Adipose tissue (tissue), 3 donors: ENCODE results near the gene GET4. TPM values are rescaled to one million over a fixed set of nuclear protein-coding genes. Genes with fewer than 3 reads are reported as not detected.
"Not testable (repeated sequence)": the region's sequence is repeated elsewhere in the genome, so short reads cannot be mapped to it uniquely, and the experiment has no call there.

ENCODE experiments used
- H3K27ac ChIP-seq: one replicate; pipeline ENCODE4 v1.5.1; 2013; ENCODE audit warnings: low read depth, low read length
- WGBS, 3 donors: extraction: QIAGEN DNeasy Blood & Tissue Kit; methylation state at CpG; one replicate each; pipeline ENCODE4 v1.1.7; 2013; 5-methylcytosine and 5-hydroxymethylcytosine counted together
- polyA plus RNA-seq, 3 donors: library from polyadenylated mRNA; stranded (reverse); fragments of 200-250 nt; gene quantifications; one replicate each; pipeline ENCODE4 v1.2.3, GENCODE V29; 2013
- donor health status: healthy with polysubstance abuse.
- donor health status: Bipolar disorder and iron deficiency.
- donor health status: healthy.

Gene GET4
- polyA plus RNA-seq, 3 donors = 27.7 to 35.9 (median 35.4) TPM

DNA sequence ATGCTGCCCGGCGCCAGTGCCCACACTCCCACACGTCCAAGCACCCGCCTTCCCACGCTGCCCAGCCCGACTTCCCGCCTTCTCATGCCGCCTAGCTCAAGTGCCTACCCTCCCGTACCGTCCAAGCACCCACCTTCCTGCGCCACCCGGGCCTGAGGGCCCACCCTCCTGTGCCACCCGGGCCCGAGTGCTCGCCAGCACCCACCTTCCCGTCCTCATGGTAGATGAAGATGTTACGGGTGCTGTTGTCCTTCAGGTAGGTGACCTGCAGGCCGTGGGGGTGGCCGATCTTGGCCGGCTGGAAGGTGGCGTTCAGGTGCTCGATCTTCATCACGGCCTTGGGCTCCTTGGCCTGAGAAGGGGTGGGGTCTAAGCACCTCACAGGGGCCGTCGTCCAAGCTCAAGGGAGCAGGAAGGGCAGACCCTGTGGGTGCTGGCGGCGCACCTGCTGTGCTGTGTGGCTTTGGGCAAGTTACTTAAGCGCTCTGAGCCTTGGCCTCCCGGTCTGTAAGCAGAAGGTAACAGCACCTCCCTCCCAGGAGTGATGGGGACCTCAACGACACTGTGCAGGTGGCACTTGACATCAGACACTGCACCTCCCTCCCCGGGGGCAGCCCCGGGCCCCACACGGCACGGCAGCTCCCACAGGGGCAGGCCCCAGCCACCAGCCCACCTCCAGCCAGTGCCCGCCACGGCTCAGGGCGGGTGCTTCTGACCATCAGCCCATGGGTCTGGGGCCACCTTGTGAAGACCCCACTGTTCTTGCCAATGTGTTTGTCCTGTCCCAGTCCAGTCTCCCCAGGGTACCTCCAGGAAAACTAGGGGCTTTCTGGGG lies 27.8 kb downstream of the GET4 start:
- 86 to 90% (median 90%) methylated on average over 33 to 37 of the region's 37 CpGs for WGBS, 3 donors
- H3K27ac ChIP-seq = no peak overlapping the region

DNA sequence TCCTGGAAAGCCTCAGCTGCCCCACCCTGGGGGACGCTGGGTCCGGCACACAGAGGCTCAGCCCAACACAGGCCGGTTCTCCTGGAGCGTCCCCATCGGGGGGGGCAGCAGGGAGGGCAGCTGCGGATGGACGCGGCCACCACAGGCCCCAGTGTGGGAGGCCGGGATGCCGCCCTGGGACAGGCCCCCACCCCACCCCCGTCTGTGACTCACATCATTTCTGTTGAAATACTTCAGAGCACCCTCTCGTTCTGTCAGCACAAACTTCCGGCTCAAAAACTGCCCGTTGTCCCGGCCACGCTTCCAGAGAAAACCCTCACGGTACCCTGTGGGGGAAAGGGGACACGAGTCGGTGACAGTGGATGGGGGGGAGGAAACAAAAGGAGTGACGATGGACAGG lies 28.5 kb downstream of the GET4 start:
- 57 to 69% (median 64%) methylated on average over 18 to 20 of the region's 20 CpGs for WGBS, 3 donors

DNA sequence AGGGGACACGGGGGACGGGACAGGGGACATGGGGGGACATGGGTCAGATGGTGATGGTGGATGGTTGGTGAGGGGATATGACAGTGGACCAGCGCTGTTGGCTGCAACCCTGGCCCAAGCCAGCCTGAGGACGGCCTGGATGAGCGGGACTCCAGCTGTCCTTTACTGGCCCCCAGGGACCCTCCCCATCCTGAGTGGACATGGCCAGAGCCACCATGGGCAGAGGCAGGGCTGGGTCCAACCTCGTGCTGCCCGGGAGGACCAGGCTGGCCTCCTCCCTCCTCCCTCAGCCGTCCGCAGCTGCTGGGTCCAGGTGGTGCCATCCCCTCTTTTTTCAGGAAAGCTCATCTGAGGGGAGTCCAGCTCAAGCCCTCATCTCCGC lies 30.4 kb downstream of the GET4 start:
- WGBS, 3 donors = 52 to 88% (median 70%) methylated on average over 8 to 10 of the region's 10 CpGs
- no peak overlapping the region for H3K27ac ChIP-seq

More for the DNA sequence above, 28.5 kb downstream of the GET4 start:
- H3K27ac ChIP-seq = no peak overlapping the region

DNA sequence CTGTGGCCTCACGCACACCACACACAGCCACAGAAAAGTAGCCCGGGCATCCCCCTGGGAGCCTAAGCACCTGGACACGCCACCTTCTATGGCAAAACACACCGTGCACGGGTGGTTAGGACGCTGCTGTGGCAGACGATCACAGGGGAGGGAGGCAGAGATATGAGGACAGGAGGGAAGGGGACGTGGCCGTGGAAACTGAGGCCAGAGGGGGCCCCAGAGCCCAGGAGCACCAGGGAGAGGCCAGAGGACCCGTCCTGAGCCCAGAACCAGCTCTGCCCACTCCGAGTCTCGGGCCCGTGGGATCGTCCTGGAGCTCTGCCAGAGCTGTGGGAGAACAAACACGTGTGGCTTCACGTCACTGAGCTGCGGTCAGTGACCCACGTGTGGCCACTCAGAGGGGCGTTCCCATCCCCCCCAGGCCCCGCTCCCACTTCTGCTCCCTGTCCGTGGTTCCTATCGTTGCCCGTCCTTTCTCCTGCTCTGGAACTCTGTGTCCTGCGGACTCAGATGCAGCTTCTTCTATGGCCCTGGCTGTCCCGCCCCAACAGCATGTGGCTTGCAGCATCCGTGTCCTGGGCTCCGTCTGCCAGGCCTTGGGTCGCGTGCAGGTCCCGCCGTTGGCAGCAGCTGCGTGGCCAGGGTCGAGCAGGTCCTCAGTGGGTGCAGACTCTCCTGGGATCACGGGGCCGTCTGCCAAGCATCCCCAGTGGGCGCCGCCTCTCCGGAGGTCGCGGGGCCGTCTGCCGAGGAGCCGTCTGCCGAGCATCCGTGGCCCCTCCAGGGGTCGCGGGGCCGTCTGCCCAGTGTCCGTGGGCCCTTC lies 31.0 kb downstream of the GET4 start:
- WGBS, 3 donors = 55 to 74% (median 67%) methylated on average over 45 to 49 of the region's 49 CpGs
- H3K27ac ChIP-seq = no peak overlapping the region

DNA sequence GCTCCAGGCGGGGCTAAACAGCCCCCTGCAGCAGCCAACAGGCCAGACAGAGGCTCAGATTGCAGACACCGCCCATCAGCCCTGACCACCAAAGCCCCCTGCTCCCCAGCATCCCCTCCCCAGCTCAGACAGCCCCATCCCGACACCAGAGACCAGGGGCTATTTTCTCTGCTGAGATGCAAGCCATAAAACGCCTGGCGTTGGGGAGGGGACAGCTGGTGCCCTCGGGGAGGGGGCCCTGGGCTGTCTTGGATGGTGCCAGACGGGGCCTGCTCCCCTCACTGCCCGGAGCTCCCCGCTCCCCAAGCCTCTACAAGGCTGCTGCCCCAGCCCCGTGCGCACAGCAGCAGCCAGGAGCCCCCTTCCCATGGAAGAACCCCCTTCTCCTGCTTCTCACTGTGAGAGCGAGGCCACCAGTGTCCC lies 31.8 kb downstream of the GET4 start:
- no peak overlapping the region for H3K27ac ChIP-seq
- 89% methylated on average over 9 to 12 of the region's 12 CpGs for WGBS, 3 donors

DNA sequence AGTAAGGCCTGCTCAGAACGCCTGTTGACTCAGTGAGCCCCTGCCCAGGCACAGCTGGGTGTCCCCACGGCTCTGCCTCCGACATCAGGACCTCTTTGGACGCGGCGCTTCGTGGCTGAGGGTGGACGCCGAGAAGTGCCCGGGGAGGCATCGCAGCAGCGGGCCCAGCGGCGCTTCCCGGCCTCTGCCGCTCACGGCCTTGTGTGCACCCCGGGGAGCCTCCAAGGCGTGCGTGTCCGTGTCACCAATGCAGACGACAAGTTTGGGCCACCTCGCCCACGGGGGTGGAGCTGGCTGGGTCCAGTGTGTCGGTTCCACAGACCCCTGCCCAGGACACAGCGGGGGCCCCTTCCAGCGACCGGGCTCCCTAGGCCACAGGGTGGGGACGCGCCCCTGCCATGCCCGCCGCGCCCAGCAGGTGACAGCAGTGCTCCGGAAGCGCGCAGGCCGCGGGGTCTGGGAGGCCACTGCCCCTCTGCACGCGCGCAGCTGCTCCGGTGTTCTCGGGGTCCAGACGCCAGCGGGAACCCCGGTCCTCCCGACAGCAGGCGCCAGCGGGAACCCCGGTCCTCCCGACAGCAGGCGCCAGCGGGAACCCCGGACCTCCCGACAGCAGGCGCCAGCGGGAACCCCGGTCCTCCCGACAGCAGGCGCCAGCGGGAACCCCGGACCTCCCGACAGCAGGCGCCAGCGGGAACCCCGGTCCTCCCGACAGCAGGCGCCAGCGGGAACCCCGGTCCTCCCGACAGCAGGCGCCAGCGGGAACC lies 32.4 kb downstream of the GET4 start:
- not testable (repeated sequence) for H3K27ac ChIP-seq
- WGBS, 3 donors = 28 to 33% (median 29%) methylated on average over 49 to 52 of the region's 73 CpGs

DNA sequence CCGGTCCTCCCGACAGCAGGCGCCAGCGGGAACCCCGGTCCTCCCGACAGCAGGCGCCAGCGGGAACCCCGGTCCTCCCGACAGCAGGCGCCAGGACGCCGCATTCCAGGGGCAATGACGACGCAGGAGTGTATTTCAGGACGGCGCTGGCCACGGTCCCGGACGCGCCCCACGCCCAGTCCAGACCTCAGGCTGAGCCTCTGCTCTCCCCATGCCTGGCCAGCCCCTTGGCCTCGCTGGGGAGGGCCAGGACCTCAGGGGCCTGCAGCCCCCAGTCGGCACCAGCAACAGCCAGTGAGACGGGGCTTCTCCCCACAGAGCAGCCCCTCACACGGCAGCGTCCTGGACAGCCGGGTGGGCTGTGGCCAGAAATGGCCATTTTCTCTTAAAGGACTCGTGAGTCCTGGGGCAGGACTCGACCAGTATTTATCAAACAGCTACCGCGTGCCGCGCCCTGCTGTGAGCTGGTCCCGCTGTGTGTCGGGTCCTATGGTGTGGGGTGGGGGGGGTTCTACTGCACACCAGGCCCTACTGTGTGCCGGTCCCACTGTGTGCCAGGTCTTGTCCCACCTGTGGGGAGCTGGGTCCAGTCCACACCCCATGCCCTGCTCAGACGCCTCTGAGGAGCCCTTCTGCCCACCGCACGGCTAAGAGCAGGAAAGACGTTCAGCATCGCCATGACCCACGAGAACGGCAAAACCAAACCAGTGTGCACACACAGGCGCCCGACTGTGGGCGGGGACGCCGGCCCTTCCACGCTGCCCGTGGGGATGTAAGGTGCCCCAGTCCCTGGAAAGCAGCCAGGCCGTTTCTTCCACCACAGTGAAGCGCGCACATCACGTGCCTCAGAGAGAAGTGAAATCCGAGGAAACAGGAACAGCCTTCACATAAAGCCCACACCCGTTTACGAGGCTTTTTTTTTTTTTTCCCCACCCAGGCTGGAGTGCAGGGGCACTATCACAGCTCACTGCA lies 33.3 kb downstream of the GET4 start:
- WGBS, 3 donors = 19 to 47% (median 24%) methylated on average over 48 to 55 of the region's 58 CpGs

DNA sequence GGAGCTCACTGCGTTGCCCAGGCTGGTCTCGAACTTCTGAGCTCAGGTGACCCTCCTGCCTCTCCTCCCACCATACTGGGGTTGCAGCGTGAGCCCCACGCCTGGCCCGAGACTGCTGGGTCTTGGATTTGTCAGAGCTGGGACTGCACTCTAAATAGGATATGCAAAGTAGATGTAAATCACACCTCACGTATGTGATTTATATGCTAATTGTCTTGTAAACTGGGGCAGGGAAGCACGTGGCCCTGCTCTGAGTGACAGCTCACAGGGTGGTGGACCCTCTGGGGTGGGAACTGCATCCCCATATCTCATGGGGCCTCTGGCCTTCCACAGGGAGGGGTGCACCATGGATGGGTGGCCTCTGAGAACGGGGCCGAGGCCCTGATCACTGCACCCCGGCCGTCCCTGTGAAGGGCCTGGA lies 34.1 kb downstream of the GET4 start:
- H3K27ac ChIP-seq = no peak overlapping the region
- WGBS, 3 donors = 83 to 89% (median 86%) methylated on average over 11 of the region's 11 CpGs

More for the DNA sequence above, 33.3 kb downstream of the GET4 start:
- H3K27ac ChIP-seq = no peak overlapping the region

DNA sequence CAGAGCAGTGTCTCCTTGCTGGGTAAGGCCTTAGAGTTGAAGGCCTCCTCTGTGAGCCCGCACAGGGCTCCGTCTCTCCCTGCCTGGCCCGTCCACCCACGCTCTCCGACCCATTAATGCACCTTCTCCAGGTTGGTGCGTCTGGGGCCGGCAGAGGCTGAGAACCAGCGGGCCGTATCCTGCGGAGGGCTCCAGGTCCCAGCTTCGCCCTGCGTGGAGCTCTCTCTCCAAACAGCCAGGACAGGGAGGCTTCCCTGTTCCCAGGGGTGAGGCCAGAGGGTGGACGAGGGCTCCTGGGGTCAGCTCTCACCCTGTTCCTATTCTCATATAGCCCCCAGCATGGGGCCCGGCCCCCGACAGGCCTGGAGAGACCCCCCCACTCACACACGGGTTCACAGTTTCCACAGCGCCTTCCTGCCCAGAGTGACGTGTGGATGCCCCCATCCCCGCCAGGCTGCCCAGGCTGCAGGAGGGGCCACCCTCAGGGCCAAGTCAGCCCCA lies 34.6 kb downstream of the GET4 start:
- 81 to 86% (median 83%) methylated on average over 19 of the region's 19 CpGs for WGBS, 3 donors
- H3K27ac ChIP-seq = no peak overlapping the region

DNA sequence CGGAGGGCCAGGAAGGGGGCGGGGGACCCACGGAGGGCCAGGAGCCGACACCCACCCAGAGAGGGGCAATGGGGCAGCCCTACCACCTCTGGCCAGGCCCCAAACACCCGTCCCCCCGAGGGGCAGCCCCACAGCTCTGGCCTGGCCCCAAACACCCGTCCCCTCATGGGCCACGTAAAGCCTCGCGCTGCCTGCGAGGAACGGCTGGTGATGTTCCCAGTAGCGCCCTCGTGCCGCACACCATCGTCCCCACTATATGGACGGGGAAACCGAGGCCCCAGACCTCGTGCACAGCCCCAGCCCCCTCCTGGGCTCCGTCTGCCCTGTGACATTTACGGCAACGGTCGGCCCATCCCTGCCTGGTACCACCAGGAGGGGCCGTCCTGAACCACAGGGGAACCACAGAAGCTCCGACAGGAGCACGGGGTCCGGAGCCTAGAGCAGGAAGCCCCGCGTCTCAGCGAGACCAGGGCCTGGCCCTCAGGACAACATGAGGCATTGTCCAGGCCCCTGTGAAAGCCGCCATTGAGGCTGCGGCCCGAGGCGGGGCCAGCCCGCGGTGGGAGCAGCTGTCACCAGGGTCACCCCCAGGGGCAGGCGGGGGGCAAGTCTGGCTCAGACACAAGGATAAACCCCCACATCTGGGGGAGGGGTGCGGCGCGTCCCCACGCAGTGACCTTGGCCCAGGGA lies 35.6 kb downstream of the GET4 start:
- H3K27ac ChIP-seq = no peak overlapping the region
- 90 to 91% (median 90%) methylated on average over 33 to 41 of the region's 41 CpGs for WGBS, 3 donors

DNA sequence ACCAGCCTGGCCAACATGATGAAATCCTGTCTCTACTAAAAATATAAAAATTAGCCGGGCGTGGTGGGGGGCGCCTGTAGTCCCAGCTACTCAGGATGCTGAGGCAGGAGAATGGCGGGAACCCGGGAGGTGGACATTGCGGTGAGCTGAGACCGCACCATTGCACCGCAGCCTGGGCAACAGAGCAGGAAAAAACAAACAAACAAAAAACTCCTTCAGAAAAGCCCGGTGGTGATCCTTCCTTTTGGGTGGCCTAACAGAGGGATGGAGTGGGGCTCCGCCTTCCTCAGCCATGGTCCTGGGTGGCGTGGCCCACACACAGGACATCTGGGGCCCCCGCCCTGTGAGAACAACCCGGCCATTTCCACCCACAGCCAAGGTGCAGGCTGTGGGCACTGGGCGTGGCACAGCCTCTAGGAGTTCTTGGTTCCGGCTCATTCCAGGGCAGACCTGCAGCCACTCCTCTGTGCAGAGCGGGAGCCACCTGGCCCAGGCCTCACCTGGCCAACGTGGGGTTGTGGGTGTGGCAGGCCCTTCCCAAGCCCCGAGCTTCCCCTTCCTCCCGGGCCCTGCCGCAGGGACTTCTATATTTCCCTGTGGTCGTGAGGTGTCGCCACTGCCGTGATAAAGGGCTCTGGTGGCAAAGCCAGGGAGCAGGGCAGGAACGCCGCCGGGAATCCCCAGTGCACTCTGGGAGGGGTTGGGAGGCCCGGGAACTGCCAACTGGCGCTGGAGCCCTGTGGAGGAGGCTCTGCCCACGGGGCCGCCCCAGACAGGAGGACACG lies 37.6 kb downstream of the GET4 start:
- 64 to 70% (median 65%) methylated on average over 31 of the region's 31 CpGs for WGBS, 3 donors
- H3K27ac ChIP-seq = no peak overlapping the region

DNA sequence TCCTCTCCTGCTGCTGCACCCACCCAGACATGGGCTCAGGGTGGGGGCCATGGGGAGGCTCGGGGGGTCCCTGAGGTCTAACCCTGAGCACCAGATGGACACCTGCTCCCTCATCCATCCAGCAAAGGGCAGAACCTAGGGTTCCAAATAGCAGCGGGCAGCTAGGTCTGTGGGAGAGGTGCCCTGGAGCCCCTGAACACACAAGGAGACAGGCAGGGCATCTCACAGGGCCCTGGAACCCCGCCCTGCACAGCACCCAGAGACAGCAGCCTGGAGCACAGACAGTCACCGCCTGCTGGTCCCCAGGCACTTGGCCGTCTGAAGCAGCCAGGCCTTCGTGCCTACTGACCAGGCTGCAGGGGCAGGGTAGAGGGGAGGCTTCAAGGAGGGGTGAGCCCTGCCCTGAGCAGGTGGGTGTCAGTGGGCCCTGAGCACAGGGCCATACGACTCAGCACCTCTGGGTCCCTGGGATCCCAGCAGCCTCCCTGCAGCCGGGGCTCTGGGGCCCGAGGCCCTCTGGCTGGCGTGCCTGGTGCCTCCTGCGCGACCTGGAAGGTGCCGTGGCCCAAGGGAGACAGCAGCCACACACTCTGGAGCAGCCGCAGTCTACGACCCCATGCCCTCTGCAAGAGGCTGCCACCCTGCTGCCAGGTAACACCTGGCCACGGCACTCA lies 38.3 kb downstream of the GET4 start:
- WGBS, 3 donors = 78 to 93% (median 86%) methylated on average over 13 to 16 of the region's 16 CpGs
- no peak overlapping the region for H3K27ac ChIP-seq

DNA sequence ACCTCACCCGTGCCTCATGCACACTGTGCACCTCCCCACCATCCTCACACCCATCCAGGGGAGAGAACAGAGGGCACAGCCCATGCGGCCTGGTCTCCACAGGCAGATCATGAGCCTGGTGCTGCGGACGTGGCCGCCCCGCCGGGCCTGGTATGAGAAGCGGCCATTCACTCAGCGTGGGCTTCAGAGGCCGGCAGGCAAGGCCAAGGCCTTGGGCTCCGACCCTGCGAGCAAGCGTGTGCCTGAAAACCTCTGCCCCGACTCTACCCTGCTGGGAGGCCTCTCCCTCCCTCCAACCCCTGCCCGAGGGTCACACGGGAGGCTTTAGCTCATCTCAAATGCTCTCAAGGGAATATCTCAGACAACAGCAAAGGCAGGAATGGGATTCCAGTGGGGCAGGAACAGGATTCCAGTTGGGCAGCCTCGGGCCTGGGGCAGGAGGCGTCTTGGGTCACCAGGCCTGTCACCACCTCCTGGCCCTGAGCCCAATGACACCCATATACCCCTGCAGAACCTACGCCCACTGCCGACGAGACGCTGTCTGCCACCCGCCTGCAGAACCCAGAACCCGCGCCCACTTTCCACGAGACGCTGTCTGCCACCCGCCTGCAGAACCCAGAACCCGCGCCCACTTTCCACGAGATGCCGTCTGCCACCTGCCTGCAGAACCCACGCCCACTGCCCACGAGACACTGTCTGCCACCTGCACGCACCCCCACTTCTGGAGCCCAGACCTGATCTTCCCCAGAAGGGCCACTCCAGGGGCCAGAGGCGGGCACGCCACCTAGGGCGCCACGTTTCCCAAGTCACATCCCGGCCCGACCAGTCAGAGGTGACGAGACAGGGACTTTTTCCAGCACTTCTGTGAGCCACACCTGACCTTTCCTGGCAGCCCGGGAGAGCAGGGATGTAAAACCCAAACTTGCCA lies 39.2 kb downstream of the GET4 start:
- no peak overlapping the region for H3K27ac ChIP-seq
- 85 to 91% (median 90%) methylated on average over 42 to 43 of the region's 43 CpGs for WGBS, 3 donors

DNA sequence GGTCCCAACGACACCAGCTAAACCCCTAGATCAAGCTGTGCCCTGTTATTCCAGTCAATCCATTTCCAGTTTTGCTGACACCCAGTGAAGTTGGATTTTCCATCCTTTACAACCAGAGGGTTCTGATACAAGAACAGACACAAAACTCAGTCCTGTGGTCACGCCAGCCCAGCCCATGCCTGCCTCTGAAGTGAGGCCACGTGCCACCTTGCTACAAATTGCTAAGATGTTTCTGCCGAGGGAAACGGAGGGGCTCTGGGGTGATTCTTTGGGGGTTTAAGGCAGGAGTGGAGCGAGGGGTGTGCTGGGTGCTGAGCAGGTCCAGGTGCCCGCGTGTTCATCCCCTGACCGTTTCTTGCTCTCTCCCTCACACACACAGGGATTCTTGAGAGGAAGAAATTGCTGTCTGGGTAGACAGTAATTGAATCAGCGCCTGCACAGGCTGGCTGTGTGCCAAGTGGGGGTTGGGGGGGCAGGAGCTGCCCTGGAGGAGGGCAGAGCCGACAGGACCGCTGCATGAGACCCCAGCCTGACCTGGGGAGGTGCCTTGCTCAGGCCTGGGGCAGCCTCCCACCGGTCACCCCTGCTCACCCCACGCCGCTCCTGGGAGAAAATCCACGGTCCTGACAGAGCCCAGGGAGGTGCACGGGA lies 40.1 kb downstream of the GET4 start:
- WGBS, 3 donors = 48 to 52% (median 50%) methylated on average over 16 to 17 of the region's 17 CpGs
- no peak overlapping the region for H3K27ac ChIP-seq
